Effector memory CD8-positive, alpha-beta T cell (primary cell): ENCODE data around the gene KSR2.

Experiments
- ATAC-seq: fragments of 150-1000 bp; cut with Tn5 transposase; replicated peaks from 2 replicates; pipeline ENCODE4 v1.10.0; 2021; ENCODE audit warnings: mild to moderate bottlenecking, moderate library complexity
- DNase-seq, 3 experiments: peaks; one replicate each; pipeline ENCODE4 v3.0.0; 2021
- H3K27ac Mint-ChIP-seq, 2 donors: one replicate each; pipeline ENCODE4 v1.8.0; 2022; ENCODE audit warnings: mild to moderate bottlenecking in 2 of 2, mixed read lengths in 2 of 2, moderate library complexity in 2 of 2
- H3K27me3 Mint-ChIP-seq, 2 donors: one replicate each; pipeline ENCODE4 v1.8.0; 2022; ENCODE audit warnings: mixed read lengths in 2 of 2
- H3K36me3 Mint-ChIP-seq: one replicate; pipeline ENCODE4 v1.8.0; 2022; ENCODE audit warnings: mild to moderate bottlenecking, moderate library complexity, mixed read lengths; ENCODE audit not compliant: insufficient read depth
- H3K4me1 Mint-ChIP-seq, 2 donors: one replicate each; pipeline ENCODE4 v1.8.0; 2022; ENCODE audit warnings: low read depth in 2 of 2, mixed read lengths in 2 of 2
- H3K4me3 Mint-ChIP-seq, 2 donors: one replicate each; pipeline ENCODE4 v1.8.0; 2022; ENCODE audit warnings: mild to moderate bottlenecking in 2 of 2, mixed read lengths in 2 of 2, moderate library complexity in 2 of 2
- H3K9me3 Mint-ChIP-seq, 2 donors: one replicate each; pipeline ENCODE4 v1.8.0; 2022; ENCODE audit warnings: mixed read lengths in 2 of 2

Gene KSR2

GRCh38 chr12:117580015-117580717, 388.6 kb downstream of the KSR2 start:
- Mint-ChIP-seq H3K9me3 (no peaks in the 10 kb centered on the region), H3K36me3 (no peaks in the 10 kb centered on the region), H3K4me3 (no peak overlapping the region), H3K4me1 (no peaks in the 10 kb centered on the region), H3K27ac (no peak overlapping the region), H3K27me3 (no peaks in the 10 kb centered on the region)
- ATAC-seq (no peak), DNase-seq (no peak)

GRCh38 chr12:117577122-117577657, 391.6 kb downstream of the KSR2 start:
- no peaks in the 10 kb centered on the region for H3K9me3 Mint-ChIP-seq
- no peaks in the 10 kb centered on the region for H3K27me3 Mint-ChIP-seq
- H3K27ac Mint-ChIP-seq = no peak overlapping the region

GRCh38 chr12:117576053-117576452, 392.7 kb downstream of the KSR2 start:
- no peak overlapping the region for H3K27ac Mint-ChIP-seq
- H3K4me1 Mint-ChIP-seq = no peaks in the 10 kb centered on the region
- no peak overlapping the region for H3K4me3 Mint-ChIP-seq
- ATAC-seq = no peak
- H3K9me3 Mint-ChIP-seq = no peaks in the 10 kb centered on the region
- H3K27me3 Mint-ChIP-seq = no peaks in the 10 kb centered on the region
- no peak for DNase-seq
- peaks cover 3% of the 10 kb centered on the region for H3K36me3 Mint-ChIP-seq

More at GRCh38 chr12:117577122-117577657, 391.6 kb downstream of the KSR2 start:
- H3K4me1 Mint-ChIP-seq = no peaks in the 10 kb centered on the region
- ATAC-seq (no peak), DNase-seq (no peak)
- H3K36me3 Mint-ChIP-seq = no peaks in the 10 kb centered on the region
- H3K4me3 Mint-ChIP-seq = no peak overlapping the region

GRCh38 chr12:117574655-117575054, 394.1 kb downstream of the KSR2 start:
- peaks cover 3% of the 10 kb centered on the region for H3K36me3 Mint-ChIP-seq
- H3K4me1 Mint-ChIP-seq = no peaks in the 10 kb centered on the region
- H3K9me3 Mint-ChIP-seq = no peaks in the 10 kb centered on the region
- H3K27me3 Mint-ChIP-seq = no peaks in the 10 kb centered on the region
- no peak overlapping the region for H3K4me3 Mint-ChIP-seq
- ATAC-seq = no peak
- H3K27ac Mint-ChIP-seq = no peak overlapping the region
- no peak for DNase-seq

GRCh38 chr12:117572755-117573154, 396.0 kb downstream of the KSR2 start:
- DNase-seq = no peak
- Mint-ChIP-seq H3K27me3 (no peaks in the 10 kb centered on the region), H3K9me3 (no peaks in the 10 kb centered on the region), H3K4me3 (no peak overlapping the region), H3K4me1 (no peaks in the 10 kb centered on the region), H3K27ac (no peak overlapping the region), H3K36me3 (peaks cover 3% of the 10 kb centered on the region)
- ATAC-seq = no peak

- Mint-ChIP-seq H3K36me3 (peaks cover 3% of the 10 kb centered on the region), H3K27ac (no peak overlapping the region), H3K9me3 (peaks cover 0 to 4% of the 10 kb centered on the region in 2 donors), H3K27me3 (peaks cover 0 to 6% of the 10 kb centered on the region in 2 donors), H3K4me3 (no peak overlapping the region), H3K4me1 (no peaks in the 10 kb centered on the region)
- no peak for ATAC-seq
- DNase-seq = no peak
Measured at GRCh38 chr12:117571321-117571720, 397.5 kb downstream of the KSR2 start.

- Mint-ChIP-seq H3K4me1 (no peaks in the 10 kb centered on the region), H3K4me3 (no peak overlapping the region), H3K9me3 (peaks cover 0 to 4% of the 10 kb centered on the region in 2 donors), H3K27me3 (peaks cover 0 to 6% of the 10 kb centered on the region in 2 donors), H3K27ac (no peak overlapping the region), H3K36me3 (peaks cover 3% of the 10 kb centered on the region)
- DNase-seq (no peak), ATAC-seq (no peak)
Measured at GRCh38 chr12:117570608-117571007, 398.2 kb downstream of the KSR2 start.

- Mint-ChIP-seq H3K4me3 (no peak overlapping the region), H3K4me1 (no peaks in the 10 kb centered on the region)
- no peak for ATAC-seq
Measured at GRCh38 chr12:117567644-117568216, 401.1 kb downstream of the KSR2 start.

GRCh38 chr12:117564881-117565280, 403.9 kb downstream of the KSR2 start:
- peaks cover 0 to 6% of the 10 kb centered on the region in 2 donors for H3K27me3 Mint-ChIP-seq

More at GRCh38 chr12:117567644-117568216, 401.1 kb downstream of the KSR2 start:
- H3K9me3 Mint-ChIP-seq = peaks cover 0 to 4% of the 10 kb centered on the region in 2 donors
- no peak overlapping the region for H3K27ac Mint-ChIP-seq
- H3K36me3 Mint-ChIP-seq = peaks cover 3% of the 10 kb centered on the region
- peaks cover 0 to 6% of the 10 kb centered on the region in 2 donors for H3K27me3 Mint-ChIP-seq
- no peak for DNase-seq

GRCh38 chr12:117563706-117564105, 405.1 kb downstream of the KSR2 start:
- no peak overlapping the region for H3K27ac Mint-ChIP-seq
- peaks cover 0 to 6% of the 10 kb centered on the region in 2 donors for H3K27me3 Mint-ChIP-seq
- H3K4me3 Mint-ChIP-seq = no peak overlapping the region
- H3K36me3 Mint-ChIP-seq = no peaks in the 10 kb centered on the region
- DNase-seq (no peak), ATAC-seq (no peak)
- H3K4me1 Mint-ChIP-seq = no peaks in the 10 kb centered on the region
- H3K9me3 Mint-ChIP-seq = peaks cover 7 to 11% of the 10 kb centered on the region in 2 donors

More at GRCh38 chr12:117564881-117565280, 403.9 kb downstream of the KSR2 start:
- DNase-seq = no peak
- Mint-ChIP-seq H3K9me3 (peaks cover 4 to 6% of the 10 kb centered on the region in 2 donors), H3K4me1 (no peaks in the 10 kb centered on the region), H3K27ac (no peak overlapping the region), H3K36me3 (no peaks in the 10 kb centered on the region), H3K4me3 (no peak overlapping the region)
- no peak for ATAC-seq

- no peak overlapping the region for H3K4me3 Mint-ChIP-seq
Measured at GRCh38 chr12:117563007-117563406, 405.8 kb downstream of the KSR2 start.

GRCh38 chr12:117561990-117562389, 406.8 kb downstream of the KSR2 start:
- no peaks in the 10 kb centered on the region for H3K4me1 Mint-ChIP-seq
- no peak for DNase-seq
- H3K4me3 Mint-ChIP-seq = no peak overlapping the region
- H3K27me3 Mint-ChIP-seq = peaks cover 0 to 2% of the 10 kb centered on the region in 2 donors
- H3K9me3 Mint-ChIP-seq = peaks cover 5 to 22% of the 10 kb centered on the region in 2 donors
- no peaks in the 10 kb centered on the region for H3K36me3 Mint-ChIP-seq
- no peak for ATAC-seq
- H3K27ac Mint-ChIP-seq = no peak overlapping the region

More at GRCh38 chr12:117563007-117563406, 405.8 kb downstream of the KSR2 start:
- Mint-ChIP-seq H3K36me3 (no peaks in the 10 kb centered on the region), H3K27ac (no peak overlapping the region), H3K4me1 (no peaks in the 10 kb centered on the region), H3K9me3 (peaks cover 7 to 18% of the 10 kb centered on the region in 2 donors), H3K27me3 (peaks cover 0 to 6% of the 10 kb centered on the region in 2 donors)
- no peak for ATAC-seq
- no peak for DNase-seq

- no peaks in the 10 kb centered on the region for H3K36me3 Mint-ChIP-seq
- no peak overlapping the region for H3K27ac Mint-ChIP-seq
- ATAC-seq = no peak
- H3K27me3 Mint-ChIP-seq = no peaks in the 10 kb centered on the region
- peaks cover 4 to 22% of the 10 kb centered on the region in 2 donors for H3K9me3 Mint-ChIP-seq
- no peak overlapping the region for H3K4me3 Mint-ChIP-seq
- DNase-seq = no peak
- no peaks in the 10 kb centered on the region for H3K4me1 Mint-ChIP-seq
Measured at GRCh38 chr12:117559978-117560377, 408.8 kb downstream of the KSR2 start.

- ATAC-seq = no peak
- Mint-ChIP-seq H3K4me1 (no peaks in the 10 kb centered on the region), H3K9me3 (peaks cover 15 to 16% of the 10 kb centered on the region in 2 donors), H3K27ac (no peak overlapping the region), H3K36me3 (no peaks in the 10 kb centered on the region), H3K27me3 (no peaks in the 10 kb centered on the region), H3K4me3 (no peak overlapping the region)
- no peak for DNase-seq
Measured at GRCh38 chr12:117555889-117556288, 412.9 kb downstream of the KSR2 start.
